NCI-H748 (cell line): Measurements from ENCODE around the gene DRC7.
A peak's percentile ranks its signal among the peaks of the same experiment; 100 is the strongest.

ENCODE experiments used
- DNase-seq: peaks from one replicate; lab custom pipeline; 2025; ENCODE audit not compliant: unreplicated experiment; lab: John Stamatoyannopoulos, UW

The DRC7 gene

GRCh38 chr16:57690782-57691471 lies 3.7 kb upstream of the DRC7 start:
- DNase-seq = no peak

GRCh38 chr16:57692636-57693035 lies 2.0 kb upstream of the DRC7 start:
- no peak for DNase-seq

GRCh38 chr16:57693550-57693949 lies 1.1 kb upstream of the DRC7 start:
- peak; percentile 77 for DNase-seq

- DNase-seq = no peak
These were observed 328 bp upstream of the DRC7 start for GRCh38 chr16:57694231-57694724.

- DNase-seq = no peak
These were observed 1.1 kb downstream of the DRC7 start for GRCh38 chr16:57695680-57696069.

GRCh38 chr16:57696240-57696639 lies 1.6 kb downstream of the DRC7 start:
- no peak for DNase-seq

GRCh38 chr16:57697896-57698537 lies 3.4 kb downstream of the DRC7 start:
- DNase-seq = no peak

- DNase-seq = no peak
These were observed 4.3 kb downstream of the DRC7 start for GRCh38 chr16:57698812-57699405.

- DNase-seq = no peak
These were observed 4.9 kb downstream of the DRC7 start for GRCh38 chr16:57699481-57699880.

- DNase-seq = no peak
These were observed 5.3 kb downstream of the DRC7 start for GRCh38 chr16:57699899-57700298.

GRCh38 chr16:57700781-57701551 lies 6.4 kb downstream of the DRC7 start:
- no peak for DNase-seq

GRCh38 chr16:57701759-57702371 lies 7.3 kb downstream of the DRC7 start:
- no peak for DNase-seq

- DNase-seq = no peak
These were observed 8.9 kb downstream of the DRC7 start for GRCh38 chr16:57703416-57704010.

- no peak for DNase-seq
These were observed 9.7 kb downstream of the DRC7 start for GRCh38 chr16:57704011-57704904.

- no peak for DNase-seq
These were observed 10.6 kb downstream of the DRC7 start for GRCh38 chr16:57704905-57705852.

GRCh38 chr16:57706717-57707116 lies 12.1 kb downstream of the DRC7 start:
- DNase-seq = no peak

- DNase-seq = no peak
These were observed 12.7 kb downstream of the DRC7 start for GRCh38 chr16:57707331-57707730.

GRCh38 chr16:57708168-57708567 lies 13.6 kb downstream of the DRC7 start:
- no peak for DNase-seq

GRCh38 chr16:57709663-57710062 lies 15.1 kb downstream of the DRC7 start:
- DNase-seq = no peak
